Mucosa of rectum (tissue), 2 donors: ENCODE measurements around the gene NAA10.
"Not testable (repeated sequence)": the region's sequence is repeated elsewhere in the genome, so short reads cannot be mapped to it uniquely, and the experiment has no call there.

Experiments
- H3K27ac ChIP-seq, 2 donors: one replicate each; pipeline ENCODE4 v1.7.0; 2013; ENCODE audit warnings: inconsistent platforms in 2 of 2, low read depth in 2 of 2, low read length in 2 of 2
- H3K27me3 ChIP-seq, 2 donors: one replicate each; pipeline ENCODE4 v1.7.0; 2013; ENCODE audit warnings: low read length in 2 of 2; ENCODE audit not compliant: control insufficient read depth in 2 of 2, insufficient read depth in 2 of 2
- H3K36me3 ChIP-seq, 2 donors: one replicate each; pipeline ENCODE4 v1.7.0; 2013; ENCODE audit warnings: low read length in 2 of 2; ENCODE audit not compliant: control insufficient read depth in 2 of 2, insufficient read depth in 2 of 2
- H3K4me1 ChIP-seq, 2 donors: one replicate each; pipeline ENCODE4 v1.7.0; 2013; ENCODE audit warnings: low read length in 2 of 2, mild to moderate bottlenecking in 1 of 2; ENCODE audit not compliant: control insufficient read depth in 2 of 2, insufficient read depth in 2 of 2
- H3K4me3 ChIP-seq, 2 donors: one replicate each; pipeline ENCODE4 v1.7.0; 2013; ENCODE audit warnings: low read length in 2 of 2
- H3K9ac ChIP-seq, 2 donors: one replicate each; pipeline ENCODE4 v1.7.0; 2013; ENCODE audit warnings: low read length in 2 of 2, low read depth in 1 of 2, mild to moderate bottlenecking in 1 of 2
- H3K9me3 ChIP-seq, 2 donors: one replicate each; pipeline ENCODE4 v1.7.0; 2013; ENCODE audit warnings: low read length in 2 of 2; ENCODE audit not compliant: control insufficient read depth in 2 of 2
- donor health status: healthy.
- donor health status: Normal muscosa, but diverticular disease.

Gene NAA10

GRCh38 chrX:153934762-153935325 is at the start of gene NAA10:
Gene NAA10, minus strand, starts transcription at chrX:153935037. Its CDS starts 133 bp downstream, at chrX:153934904.
- Histone ChIP-seq H3K9me3 (no peaks in the 10 kb centered on the region), H3K36me3 (peaks cover 4 to 11% of the 10 kb centered on the region in 2 donors), H3K9ac (peak within 1 kb of the TSS; percentile 58 to 71), H3K27ac (peak within 1 kb of the TSS in 1 of 2 donors; percentile 43), H3K4me3 (peak within 1 kb of the TSS; percentile 72 to 75), H3K4me1 (peaks cover 9 to 10% of the 10 kb centered on the region in 2 donors), H3K27me3 (no peaks in the 10 kb centered on the region)

- Histone ChIP-seq H3K36me3 (no peaks in the 10 kb centered on the region), H3K4me1 (peaks cover 7 to 14% of the 10 kb centered on the region in 2 donors), H3K27me3 (peaks cover 5 to 11% of the 10 kb centered on the region in 2 donors), H3K4me3 (no peak overlapping the region), H3K9ac (no peak overlapping the region), H3K27ac (peak overlapping the region in 1 of 2 donors; percentile 16), H3K9me3 (no peaks in the 10 kb centered on the region)
These were observed 48.5 kb upstream of the NAA10 start for GRCh38 chrX:153983321-153983801.

GRCh38 chrX:153981771-153982533 is 47.1 kb upstream of the NAA10 start:
- Histone ChIP-seq H3K36me3 (no peaks in the 10 kb centered on the region), H3K4me3 (no peak overlapping the region), H3K27ac (peak overlapping the region; percentile 34 to 49), H3K4me1 (peaks cover 7 to 14% of the 10 kb centered on the region in 2 donors), H3K9ac (no peak overlapping the region), H3K27me3 (peaks cover 5 to 11% of the 10 kb centered on the region in 2 donors), H3K9me3 (no peaks in the 10 kb centered on the region)

- peaks cover 7 to 14% of the 10 kb centered on the region in 2 donors for H3K4me1 ChIP-seq
- peaks cover 5 to 11% of the 10 kb centered on the region in 2 donors for H3K27me3 ChIP-seq
- H3K27ac ChIP-seq = peak overlapping the region; percentile 21 to 49
- H3K36me3 ChIP-seq = no peaks in the 10 kb centered on the region
- no peak overlapping the region for H3K9ac ChIP-seq
- no peaks in the 10 kb centered on the region for H3K9me3 ChIP-seq
- H3K4me3 ChIP-seq = no peak overlapping the region
These were observed 46.4 kb upstream of the NAA10 start for GRCh38 chrX:153981231-153981630.

- H3K36me3 ChIP-seq, H3K9me3 ChIP-seq, H3K9ac ChIP-seq, H3K27me3 ChIP-seq, H3K4me3 ChIP-seq: not testable (repeated sequence)
- Histone ChIP-seq H3K4me1 (peaks cover 6 to 12% of the 10 kb centered on the region in 2 donors), H3K27ac (peak overlapping the region in 1 of 2 donors; percentile 56)
These were observed 45.6 kb upstream of the NAA10 start for GRCh38 chrX:153980394-153980793.

GRCh38 chrX:153974726-153975286 is 40.0 kb upstream of the NAA10 start:
- peaks cover 17 to 22% of the 10 kb centered on the region in 2 donors for H3K4me1 ChIP-seq
- H3K27ac ChIP-seq = peak overlapping the region; percentile 99 to 100
- H3K9ac ChIP-seq = no peak overlapping the region
- no peaks in the 10 kb centered on the region for H3K9me3 ChIP-seq
- no peak overlapping the region for H3K4me3 ChIP-seq
- no peaks in the 10 kb centered on the region for H3K27me3 ChIP-seq
- H3K36me3 ChIP-seq = no peaks in the 10 kb centered on the region

GRCh38 chrX:153974003-153974725 is 39.3 kb upstream of the NAA10 start:
- H3K4me3 ChIP-seq = peak overlapping the region; percentile 28 to 76
- peak overlapping the region; percentile 99 to 100 for H3K27ac ChIP-seq
- H3K9ac ChIP-seq = peak overlapping the region; percentile 83 to 93

GRCh38 chrX:153973127-153974002 is 38.5 kb upstream of the NAA10 start:
- Histone ChIP-seq H3K9ac (peak overlapping the region; percentile 83 to 93), H3K36me3 (no peaks in the 10 kb centered on the region), H3K27ac (peak overlapping the region; percentile 99 to 100), H3K4me3 (peak overlapping the region; percentile 76 to 88), H3K27me3 (no peaks in the 10 kb centered on the region), H3K4me1 (peaks cover 28 to 34% of the 10 kb centered on the region in 2 donors), H3K9me3 (no peaks in the 10 kb centered on the region)

More at GRCh38 chrX:153974003-153974725, 39.3 kb upstream of the NAA10 start:
- H3K9me3 ChIP-seq = no peaks in the 10 kb centered on the region
- no peaks in the 10 kb centered on the region for H3K27me3 ChIP-seq
- peaks cover 21 to 28% of the 10 kb centered on the region in 2 donors for H3K4me1 ChIP-seq
- no peaks in the 10 kb centered on the region for H3K36me3 ChIP-seq
